A549 (cell line): ENCODE measurements around the gene AKR7A3.
"Not testable (repeated sequence)": the region's sequence is repeated elsewhere in the genome, so short reads cannot be mapped to it uniquely, and the experiment has no call there.

Source experiments
- BHLHE40 ChIP-seq: IDR thresholded peaks from 2 replicates; pipeline ENCODE4 v1.6.1; 2012; ENCODE audit warnings: low read depth, low read length, inconsistent platforms
- CBX2 ChIP-seq: fragments of 200-600 bp; sonication (generic); IDR thresholded peaks from 2 replicates; pipeline ENCODE4 v1.6.1; 2016; ENCODE audit warnings: low read depth, mild to moderate bottlenecking, borderline replicate concordance
- POLR2A ChIP-seq: IDR thresholded peaks from 2 replicates; pipeline ENCODE4 v1.6.1; 2012; ENCODE audit warnings: mild to moderate bottlenecking, low read length
- RAD21 ChIP-seq, 2 experiments: fragments of >200 bp in 1 of 2; sonication (Bioruptor Twin) in 1 of 2; formaldehyde crosslinking in 1 of 2; IDR thresholded peaks in 1 of 2; conservative IDR thresholded peaks in 1 of 2; 2 replicates in 1 of 2; 3 replicates in 1 of 2; pipeline ENCODE4 v1.6.1; 2012 to 2018; ENCODE audit warnings: inconsistent platforms in 1 of 2
- TF ChIP-seq, protein P1 (sequence below): IDR thresholded peaks from 2 replicates; pipeline ENCODE4 v1.6.1; 2012
- TF ChIP-seq, protein P2 (sequence below): fragments of >200 bp; sonication (Bioruptor Twin); formaldehyde crosslinking; IDR thresholded peaks from 3 replicates; pipeline ENCODE4 v1.5.1; 2016
- TF ChIP-seq, protein P3 (sequence below): fragments of 250-450 bp; sonication (Bioruptor Pico); IDR thresholded peaks from 2 replicates; pipeline ENCODE4 v1.5.0; 2020; ENCODE audit warnings: low read depth, mild to moderate bottlenecking, moderate library complexity

DNA sequence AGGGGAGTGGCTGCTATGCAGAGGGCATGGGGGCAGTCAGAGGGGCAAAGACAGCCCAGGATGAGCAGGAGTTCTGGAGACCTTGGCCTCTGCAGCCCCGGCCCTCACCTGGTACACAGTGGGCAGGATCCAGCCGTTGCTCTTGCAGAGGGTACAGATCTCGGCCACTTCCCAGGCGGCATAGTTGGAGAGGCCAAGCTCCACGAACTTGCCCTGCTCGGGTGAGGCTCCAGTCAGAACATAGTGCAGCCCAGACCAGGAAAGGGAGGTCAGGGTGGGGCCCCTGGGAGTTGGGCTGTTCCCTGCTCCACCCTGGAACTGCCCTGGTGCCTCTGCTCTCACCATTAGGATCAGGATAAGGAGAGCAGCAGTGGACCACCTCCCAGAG, 18.2 kb downstream of the AKR7A3 start:
- TF ChIP-seq, protein P1, sequence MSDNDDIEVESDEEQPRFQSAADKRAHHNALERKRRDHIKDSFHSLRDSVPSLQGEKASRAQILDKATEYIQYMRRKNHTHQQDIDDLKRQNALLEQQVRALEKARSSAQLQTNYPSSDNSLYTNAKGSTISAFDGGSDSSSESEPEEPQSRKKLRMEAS, result not testable (repeated sequence)
- TF ChIP-seq, protein P2, sequence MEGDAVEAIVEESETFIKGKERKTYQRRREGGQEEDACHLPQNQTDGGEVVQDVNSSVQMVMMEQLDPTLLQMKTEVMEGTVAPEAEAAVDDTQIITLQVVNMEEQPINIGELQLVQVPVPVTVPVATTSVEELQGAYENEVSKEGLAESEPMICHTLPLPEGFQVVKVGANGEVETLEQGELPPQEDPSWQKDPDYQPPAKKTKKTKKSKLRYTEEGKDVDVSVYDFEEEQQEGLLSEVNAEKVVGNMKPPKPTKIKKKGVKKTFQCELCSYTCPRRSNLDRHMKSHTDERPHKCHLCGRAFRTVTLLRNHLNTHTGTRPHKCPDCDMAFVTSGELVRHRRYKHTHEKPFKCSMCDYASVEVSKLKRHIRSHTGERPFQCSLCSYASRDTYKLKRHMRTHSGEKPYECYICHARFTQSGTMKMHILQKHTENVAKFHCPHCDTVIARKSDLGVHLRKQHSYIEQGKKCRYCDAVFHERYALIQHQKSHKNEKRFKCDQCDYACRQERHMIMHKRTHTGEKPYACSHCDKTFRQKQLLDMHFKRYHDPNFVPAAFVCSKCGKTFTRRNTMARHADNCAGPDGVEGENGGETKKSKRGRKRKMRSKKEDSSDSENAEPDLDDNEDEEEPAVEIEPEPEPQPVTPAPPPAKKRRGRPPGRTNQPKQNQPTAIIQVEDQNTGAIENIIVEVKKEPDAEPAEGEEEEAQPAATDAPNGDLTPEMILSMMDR, result not testable (repeated sequence)
- not testable (repeated sequence) for TF ChIP-seq CBX2; POLR2A; RAD21 (conservative IDR thresholded peaks at IDR 0.05 in 1 of 2, IDR thresholded peaks at IDR 0.05 in 1 of 2); BHLHE40
- TF ChIP-seq, protein P3, sequence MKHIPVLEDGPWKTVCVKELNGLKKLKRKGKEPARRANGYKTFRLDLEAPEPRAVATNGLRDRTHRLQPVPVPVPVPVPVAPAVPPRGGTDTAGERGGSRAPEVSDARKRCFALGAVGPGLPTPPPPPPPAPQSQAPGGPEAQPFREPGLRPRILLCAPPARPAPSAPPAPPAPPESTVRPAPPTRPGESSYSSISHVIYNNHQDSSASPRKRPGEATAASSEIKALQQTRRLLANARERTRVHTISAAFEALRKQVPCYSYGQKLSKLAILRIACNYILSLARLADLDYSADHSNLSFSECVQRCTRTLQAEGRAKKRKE (CRISPR knock-in tag), result not testable (repeated sequence)
